ENCODE results near the gene COL4A2.

COL4A2 gene

DNA sequence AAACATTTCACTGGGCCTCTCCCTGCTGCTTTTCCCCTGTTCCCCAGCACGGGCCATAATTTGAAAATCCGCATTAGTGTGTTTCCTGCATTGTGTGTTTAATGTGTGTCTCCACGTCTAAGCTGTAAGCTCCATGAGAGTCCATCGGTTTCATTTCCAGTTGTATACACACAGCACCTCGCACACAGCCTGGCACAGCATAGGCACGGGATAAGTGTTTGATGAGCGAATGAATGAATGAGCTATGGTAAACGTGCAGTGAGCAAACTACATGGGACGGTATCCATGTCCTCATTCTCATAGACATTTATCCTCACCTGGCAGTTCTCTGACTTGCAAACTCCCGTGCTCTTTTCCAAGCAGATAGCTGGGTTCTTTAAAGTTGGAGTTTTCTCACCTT is 148.4 kb downstream of the COL4A2 start:
- no peak for DNase-seq (ENCODE audit: low spot score)

DNA sequence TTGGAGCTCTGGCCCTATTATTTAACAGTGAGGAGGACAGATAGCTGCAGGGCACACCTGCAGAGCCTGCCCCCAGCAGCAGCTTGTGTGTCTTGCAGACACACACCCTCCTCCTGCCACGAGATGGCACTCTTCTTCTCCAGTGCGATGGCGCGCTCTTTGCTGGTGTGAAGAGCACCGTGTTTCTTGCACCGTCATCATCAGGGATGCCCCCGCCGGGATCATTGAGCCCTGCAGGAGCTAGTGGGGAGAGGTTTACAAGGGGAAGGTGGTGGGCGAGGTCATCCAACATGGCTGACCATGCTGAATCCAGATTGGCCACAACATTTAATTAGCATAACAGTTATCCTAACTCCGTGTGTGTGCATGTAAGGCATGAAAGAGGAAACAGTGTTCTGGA is 148.9 kb downstream of the COL4A2 start:
- peak; percentile 77 for DNase-seq (ENCODE audit: low spot score)

DNA sequence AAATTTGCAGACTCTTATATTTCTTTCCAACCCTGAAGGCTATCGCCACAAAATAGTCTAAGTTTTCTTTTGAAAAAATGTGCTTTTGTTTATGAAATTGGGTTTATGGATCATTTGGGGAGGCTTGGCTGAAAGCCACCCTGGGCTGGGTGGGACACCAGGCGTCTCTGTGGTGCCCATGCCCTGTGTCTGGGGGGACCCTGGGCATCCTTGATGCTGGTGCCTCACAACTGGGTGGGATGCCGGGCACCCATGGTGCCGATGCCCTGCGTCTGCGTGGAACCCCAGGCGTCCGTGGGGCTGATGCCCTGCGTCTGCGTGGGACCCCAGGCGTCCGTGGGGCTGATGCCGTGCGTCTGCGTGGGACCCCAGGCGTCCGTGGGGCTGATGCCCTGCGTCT is 149.5 kb downstream of the COL4A2 start:
- DNase-seq (ENCODE audit: low spot score), result no peak

GRCh38 chr13:110457361-110457760 is 150.3 kb downstream of the COL4A2 start:
- DNase-seq (ENCODE audit: low spot score), result no peak

DNA sequence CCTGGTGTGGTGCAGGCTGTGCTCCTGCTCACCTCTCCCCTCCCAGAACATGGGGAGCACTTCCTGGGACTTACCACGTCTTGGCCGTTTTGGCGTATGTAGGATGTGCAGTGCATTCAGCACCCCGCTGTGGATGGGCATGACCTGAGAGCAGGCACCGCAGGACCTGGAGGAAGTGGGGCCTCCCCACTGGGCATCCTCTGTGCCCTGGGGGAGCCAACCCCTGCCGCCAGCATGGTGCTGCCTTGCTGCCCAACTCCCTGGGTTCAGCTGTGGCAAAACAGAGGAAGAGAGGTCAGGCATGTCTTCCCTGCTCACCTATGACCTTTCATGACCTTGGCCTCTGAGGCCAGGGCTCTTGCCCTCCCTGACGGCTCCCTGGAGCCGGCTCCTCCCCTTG is 150.9 kb downstream of the COL4A2 start:
- DNase-seq (ENCODE audit: low spot score), result no peak

GRCh38 chr13:110458594-110459365 is 151.7 kb downstream of the COL4A2 start:
- DNase-seq (ENCODE audit: low spot score), result no peak

DNA sequence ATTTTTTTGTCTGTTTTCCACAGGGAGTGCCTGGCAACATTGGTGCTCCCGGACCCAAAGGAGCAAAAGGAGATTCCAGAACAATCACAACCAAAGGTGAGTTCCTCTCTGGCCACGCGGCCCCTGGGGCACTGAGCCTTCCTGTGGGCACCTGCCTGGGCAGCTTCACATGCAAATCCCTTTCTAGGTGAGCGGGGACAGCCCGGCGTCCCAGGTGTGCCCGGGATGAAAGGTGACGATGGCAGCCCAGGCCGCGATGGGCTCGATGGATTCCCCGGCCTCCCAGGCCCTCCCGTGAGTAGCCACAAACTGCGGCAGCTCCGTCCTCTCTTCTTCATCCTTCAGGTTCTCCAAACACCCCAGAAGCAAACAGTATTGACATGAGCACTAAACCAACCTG is 155.0 kb downstream of the COL4A2 start:
- no peak for DNase-seq (ENCODE audit: low spot score)

DNA sequence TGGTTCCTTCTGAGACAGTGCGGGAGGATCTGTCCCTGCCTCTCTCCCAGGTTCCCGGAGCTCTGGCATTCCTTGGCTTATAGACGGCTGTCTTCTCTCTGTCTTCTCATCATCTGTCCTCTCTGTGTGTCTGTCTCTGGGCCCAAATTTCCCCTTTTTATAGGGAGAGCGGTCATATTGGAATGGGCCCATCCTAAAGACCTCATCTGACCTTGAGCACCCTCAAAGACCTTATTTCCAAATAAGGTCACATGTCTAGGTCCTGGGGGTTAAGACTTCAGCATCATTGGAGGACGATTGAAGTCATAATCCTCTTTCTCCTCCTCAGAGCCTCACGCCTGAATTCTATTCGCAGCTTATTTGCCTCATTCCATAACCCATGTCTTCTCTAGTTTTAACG is 156.1 kb downstream of the COL4A2 start:
- DNase-seq (ENCODE audit: low spot score), result no peak

DNA sequence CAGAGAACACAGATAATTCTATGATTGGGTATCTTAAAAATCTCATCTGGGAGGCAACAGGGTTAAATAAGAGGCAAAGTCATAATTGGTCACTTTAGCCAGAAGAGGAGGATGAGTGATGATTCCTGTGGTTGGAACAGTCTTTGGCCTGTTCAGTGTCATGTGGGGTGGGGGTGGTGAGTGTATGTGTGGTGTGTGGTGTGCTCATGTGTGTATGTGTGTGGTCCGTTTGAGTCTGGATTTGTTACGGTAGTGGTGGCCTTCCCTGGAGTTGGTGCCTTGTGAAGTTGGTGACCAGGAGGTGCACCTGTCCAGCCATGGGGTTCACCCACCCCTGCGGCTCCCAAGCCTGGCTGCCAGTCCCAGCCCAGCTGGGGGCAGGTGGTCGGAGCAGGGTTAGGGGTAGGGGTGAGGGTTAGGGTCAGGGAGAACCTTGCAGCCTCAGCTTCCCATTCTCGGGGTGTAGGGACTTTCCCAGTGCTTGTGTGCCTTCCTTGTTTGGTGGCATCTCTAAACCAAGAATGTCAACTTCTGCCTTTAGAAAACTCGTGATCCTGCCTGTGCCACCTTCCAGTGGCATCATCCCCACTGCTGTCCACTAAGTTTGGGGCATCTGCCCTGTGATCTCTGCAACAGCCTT is 156.9 kb downstream of the COL4A2 start:
- DNase-seq (ENCODE audit: low spot score), result no peak

- no peak for DNase-seq (ENCODE audit: low spot score)
These were observed 157.7 kb downstream of the COL4A2 start for GRCh38 chr13:110464556-110465333.

DNA sequence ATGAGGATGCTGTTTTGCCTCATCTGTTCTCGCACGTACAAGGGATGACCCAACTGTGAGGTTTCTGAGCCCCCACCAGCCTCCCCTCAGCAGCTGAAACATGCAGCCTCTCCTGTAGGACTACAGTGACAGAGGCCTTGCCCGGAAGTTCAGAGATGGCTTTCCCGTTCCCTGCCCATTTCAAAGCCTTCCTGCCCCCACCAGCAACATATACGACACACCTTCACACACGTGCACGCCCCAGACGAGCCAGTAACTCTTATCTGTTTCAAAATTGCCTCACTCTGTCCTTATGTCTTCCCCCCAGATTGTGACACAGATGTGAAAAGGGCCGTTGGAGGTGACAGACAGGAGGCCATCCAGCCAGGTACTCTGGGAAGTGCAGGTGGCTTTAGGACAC is 158.6 kb downstream of the COL4A2 start:
- DNase-seq (ENCODE audit: low spot score), result no peak

GRCh38 chr13:110466266-110466915 is 159.3 kb downstream of the COL4A2 start:
- DNase-seq (ENCODE audit: low spot score), result no peak

- no peak for DNase-seq (ENCODE audit: low spot score)
These were observed 160.5 kb downstream of the COL4A2 start for GRCh38 chr13:110467516-110468110.

DNA sequence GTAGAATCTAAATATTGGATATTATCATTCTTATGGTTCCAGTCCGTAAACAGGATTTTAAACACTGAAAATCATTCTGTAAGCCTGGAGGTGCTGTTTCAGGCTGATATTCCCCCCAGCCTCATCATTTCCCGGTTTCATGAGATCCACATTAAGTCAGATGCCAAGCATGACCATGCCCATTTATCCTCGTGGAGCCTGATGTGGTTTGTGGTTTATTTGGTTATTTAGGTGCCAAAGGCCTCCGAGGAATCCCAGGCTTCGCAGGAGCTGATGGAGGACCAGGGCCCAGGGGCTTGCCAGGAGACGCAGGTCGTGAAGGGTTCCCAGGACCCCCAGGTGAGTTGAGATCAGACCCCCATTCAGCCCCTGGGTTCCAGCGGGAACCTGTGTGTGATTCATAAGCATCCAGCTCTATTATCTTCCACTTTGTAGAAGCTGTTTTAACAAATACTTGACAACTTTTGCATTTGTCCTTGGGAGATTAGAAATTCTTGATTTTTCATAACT is 162.0 kb downstream of the COL4A2 start:
- DNase-seq (ENCODE audit: low spot score), result no peak

- no peak for DNase-seq (ENCODE audit: low spot score)
These were observed 162.5 kb downstream of the COL4A2 start for GRCh38 chr13:110469597-110469996.

DNA sequence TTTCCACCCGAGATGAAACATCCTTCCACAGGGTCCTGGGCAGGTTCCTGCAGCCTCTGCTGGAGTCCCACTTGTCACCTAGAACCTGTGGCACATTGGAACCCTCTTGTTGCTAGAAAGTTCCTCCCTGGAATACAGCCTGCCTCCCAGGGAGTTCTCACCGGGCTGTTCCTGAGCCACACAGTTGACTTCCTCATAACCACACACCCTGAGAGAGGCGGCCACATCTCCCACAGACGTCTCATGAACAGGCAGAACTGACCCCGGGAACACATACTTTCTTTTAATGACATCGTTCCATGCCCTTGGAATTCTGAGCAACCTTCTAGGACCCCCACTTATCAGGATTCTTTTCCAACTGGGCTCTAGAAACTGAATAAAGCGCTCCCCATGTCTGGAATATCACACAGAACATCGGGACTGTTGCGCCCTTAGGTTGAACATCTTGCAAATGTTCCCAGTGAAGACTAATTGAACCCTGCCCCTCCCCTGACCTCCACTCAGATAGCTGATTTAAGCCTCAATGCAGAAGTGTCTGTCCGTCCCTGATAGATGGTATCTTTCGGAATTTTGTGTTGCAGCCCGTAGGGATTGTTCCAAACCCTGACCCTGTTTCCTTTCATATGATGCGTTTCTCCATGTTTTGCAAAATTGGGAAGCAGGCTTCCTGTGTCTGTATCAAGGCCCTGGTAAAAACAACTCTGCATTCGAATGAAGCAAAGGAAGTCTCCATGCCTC is 163.4 kb downstream of the COL4A2 start:
- no peak for DNase-seq (ENCODE audit: low spot score)

- DNase-seq (ENCODE audit: low spot score), result no peak
These were observed 164.2 kb downstream of the COL4A2 start for GRCh38 chr13:110471156-110471832.

- no peak for DNase-seq (ENCODE audit: low spot score)
These were observed 164.7 kb downstream of the COL4A2 start for GRCh38 chr13:110471833-110472162.

DNA sequence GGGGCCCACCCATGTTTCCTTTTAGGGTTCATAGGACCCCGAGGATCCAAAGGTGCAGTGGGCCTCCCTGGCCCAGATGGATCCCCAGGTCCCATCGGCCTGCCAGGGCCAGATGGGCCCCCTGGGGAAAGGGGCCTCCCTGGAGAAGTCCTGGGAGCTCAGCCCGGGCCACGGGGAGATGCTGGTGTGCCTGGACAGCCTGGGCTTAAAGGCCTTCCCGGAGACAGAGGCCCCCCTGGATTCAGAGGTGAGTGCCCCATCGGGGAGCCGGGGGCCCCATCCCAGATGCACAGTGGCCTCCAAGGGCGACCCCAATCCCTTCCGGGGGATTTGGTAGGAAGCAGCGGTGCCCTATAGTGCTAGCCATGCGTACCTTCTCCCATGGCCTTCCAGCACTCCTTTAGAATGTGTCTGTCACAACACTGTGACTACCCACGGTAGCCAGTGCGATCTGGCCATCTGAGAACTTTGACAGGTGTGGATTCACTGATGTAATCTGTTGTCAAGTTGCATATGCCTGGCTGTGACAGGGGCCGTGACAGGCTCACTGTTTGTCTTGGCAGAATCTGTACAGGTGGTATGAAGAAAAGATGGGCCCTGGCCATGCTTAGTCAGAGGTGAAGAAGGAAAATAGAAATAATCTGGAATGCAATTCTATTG is 165.9 kb downstream of the COL4A2 start:
- DNase-seq (ENCODE audit: low spot score), result no peak

DNA sequence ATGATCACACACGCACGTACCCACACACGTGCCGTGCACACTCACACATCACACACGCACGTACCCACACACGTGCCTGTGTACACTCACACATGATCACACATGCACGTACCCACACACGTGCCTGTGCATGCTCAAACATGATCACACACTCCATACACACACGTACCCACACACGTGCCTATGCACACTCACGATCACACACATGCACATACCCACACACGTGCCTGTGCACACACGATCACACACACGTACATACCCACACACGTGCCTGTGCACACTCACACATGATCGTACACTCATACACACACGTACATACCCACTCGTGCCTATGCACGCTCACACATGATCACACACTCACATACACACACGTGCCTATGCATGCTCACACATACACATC is 167.6 kb downstream of the COL4A2 start:
- no peak for DNase-seq (ENCODE audit: low spot score)

Data from LoVo (cell line).